Dedifferentiated amniotic fluid mesenchymal stem cell (primary cell): ENCODE data around the gene EPAS1.

Source experiments
- DNase-seq: peaks from one replicate; pipeline ENCODE4 v3.0.0-alpha.2; 2016; ENCODE audit errors: extremely low spot score

The EPAS1 gene

DNA sequence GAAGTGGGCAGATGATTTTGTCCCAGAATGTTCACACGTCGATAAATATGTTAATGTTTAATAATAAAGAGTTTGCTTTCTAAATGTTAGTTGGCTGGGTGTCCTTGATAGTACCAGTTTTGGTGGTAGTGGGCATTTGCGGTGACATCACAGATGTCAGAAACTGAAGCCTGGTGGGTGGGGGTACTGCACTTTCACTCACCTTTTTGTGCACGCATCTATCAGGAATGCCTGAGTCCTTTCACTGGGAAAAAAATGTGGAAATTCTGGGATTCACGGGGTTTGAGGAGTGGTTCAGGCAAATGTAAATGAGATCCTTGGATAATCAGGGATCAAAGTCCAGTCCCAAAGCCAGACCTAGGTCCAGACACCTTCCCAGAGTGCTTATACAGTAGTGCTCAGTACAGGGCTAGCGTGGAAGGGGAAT, 3.2 kb downstream of the EPAS1 start:
- DNase-seq, result no peak

DNA sequence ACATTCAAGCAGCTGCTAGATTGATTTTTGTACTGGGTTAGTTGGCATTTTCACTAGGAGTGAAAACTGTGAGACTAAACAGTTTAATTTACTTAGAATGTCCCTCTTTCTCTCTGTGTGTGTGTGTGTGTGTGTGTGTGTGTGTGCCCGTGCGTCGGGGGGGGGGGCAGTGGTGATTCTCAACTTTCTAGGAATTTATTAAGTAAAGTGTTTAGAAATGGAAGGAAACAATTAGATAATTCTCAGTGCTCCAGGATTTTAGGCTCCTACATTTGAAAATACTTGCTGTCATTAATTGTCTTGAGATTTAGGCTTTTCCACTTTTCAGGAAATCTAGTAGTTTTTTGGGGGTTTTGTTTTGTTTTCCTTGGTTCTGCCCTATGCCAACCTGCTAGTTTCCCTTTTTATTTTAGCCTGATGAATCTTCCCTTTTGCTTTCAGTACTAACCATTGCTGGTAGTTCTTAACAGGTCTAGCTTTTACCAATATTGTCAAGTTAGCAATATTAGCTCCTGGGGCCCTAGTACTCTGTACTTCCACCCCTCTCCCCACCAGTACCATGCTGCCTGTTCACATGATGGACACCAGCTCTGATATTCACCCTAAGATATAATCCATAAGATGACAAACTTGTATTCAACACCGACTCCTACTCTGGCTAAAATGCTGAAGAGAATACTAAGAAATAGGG, 4.9 kb downstream of the EPAS1 start:
- no peak for DNase-seq

DNA sequence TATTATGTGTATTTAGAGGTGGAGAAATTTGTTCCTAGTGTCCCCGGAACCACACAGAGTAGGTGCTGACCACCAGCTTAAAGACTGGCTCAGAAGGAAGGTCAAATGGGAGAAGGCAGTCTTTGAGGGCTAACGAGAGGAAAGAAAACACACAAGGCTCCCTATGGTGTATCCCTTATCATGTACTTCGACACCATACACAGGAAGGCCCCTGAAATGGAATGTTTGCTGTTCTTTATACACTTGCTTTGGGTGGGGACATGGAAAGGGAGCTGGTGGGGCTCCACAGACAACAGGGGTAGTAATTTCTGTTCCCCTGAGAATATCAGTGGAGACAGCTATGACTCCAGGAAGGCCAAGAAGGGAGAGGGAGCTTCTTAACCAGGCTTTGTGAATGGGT, 6.0 kb downstream of the EPAS1 start:
- DNase-seq, result no peak

DNA sequence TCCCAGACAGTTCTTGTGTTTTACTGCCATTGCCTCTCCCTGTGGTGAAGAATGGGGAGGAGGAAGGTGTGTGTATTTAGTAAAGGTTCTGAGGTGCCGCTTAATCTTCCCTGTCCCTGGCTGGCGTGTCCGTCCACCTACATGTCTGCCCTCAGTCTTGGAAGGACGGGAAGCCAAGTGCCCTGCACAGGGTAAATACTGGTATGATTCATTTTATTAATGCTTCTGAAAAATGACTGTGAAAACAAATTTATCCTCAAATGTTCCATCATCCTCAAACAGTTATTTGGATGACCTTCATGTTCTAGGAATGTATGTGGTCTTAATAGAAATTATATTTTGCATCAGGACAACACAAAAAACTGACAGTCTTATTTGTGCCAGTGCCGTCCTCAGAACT, 6.6 kb downstream of the EPAS1 start:
- no peak for DNase-seq

DNA sequence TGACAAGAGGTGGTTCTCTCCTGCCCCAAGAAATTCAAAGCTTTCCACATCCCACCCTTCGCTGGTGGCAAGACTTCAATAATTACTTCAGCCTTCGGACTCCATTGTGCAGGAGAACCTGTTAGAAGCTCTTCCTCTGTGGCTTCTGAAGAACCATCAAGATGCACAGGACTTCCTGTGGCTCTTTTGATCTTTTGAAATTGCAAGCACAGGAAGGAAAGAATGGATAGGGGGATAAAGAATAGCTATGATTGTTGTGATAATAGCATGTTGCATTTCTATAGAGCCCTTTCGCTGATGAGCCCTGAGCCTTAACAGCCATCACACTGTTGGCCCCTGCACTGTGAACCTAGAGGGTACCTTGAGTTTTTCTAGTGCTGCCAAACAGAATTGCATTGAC, 7.4 kb downstream of the EPAS1 start:
- no peak for DNase-seq

DNA sequence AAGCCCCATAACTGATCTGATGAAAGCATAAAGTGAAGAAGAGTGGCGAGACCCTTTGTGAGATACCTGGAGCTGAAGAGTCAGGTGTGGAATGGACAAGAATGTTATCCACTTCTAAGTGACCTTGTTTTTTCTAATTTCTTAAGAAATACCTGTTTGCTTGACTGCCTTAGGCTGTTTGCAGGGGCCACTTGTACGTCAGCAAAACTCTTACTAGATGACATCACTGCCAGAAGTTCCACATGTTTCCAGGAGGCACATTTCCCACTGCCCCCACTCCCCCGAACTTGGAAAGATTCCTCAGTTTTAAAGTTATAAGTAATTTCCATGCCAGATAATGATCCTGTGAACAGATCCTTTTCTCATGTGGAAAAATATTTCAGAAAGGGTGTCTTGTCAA, 8.0 kb downstream of the EPAS1 start:
- no peak for DNase-seq

DNA sequence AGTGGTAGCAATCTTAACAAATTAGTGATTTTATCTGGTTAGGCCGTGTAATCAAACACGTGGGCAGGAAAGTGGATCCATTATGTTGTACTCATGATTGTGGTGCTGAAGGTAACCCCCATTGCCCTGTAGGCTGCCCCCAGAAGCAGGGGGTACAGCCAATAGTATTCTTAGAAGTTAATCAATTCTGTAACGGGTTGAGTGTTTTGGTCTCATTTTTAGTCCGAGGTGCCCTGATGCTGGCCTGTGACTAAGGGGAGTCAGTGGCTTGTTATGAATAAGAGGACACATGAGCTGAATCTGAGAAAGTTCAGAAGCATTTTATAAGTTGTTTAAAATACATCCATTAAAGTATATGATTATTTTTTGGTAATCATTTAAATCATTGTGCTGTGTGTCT, 8.6 kb downstream of the EPAS1 start:
- DNase-seq, result no peak

DNA sequence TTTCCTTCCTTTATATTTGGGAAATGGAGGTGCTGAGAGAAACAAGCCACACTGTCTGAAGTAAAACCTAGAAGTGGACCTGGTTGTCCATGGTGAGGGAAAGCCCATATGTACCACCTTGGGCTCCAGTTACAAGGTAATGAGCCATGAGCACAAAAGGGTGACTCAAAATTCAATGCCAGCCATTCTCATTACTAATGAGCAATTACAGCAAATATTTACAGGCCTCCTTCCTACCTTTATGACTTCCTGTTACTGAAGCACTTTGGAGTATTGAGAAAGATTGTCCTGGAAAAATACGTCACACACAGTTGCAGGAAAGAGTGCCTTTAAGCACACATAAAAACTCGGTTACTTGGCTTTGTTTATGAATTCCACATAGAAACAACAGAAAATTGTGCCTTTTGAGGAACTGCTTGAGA, 9.1 kb downstream of the EPAS1 start:
- DNase-seq, result no peak

DNA sequence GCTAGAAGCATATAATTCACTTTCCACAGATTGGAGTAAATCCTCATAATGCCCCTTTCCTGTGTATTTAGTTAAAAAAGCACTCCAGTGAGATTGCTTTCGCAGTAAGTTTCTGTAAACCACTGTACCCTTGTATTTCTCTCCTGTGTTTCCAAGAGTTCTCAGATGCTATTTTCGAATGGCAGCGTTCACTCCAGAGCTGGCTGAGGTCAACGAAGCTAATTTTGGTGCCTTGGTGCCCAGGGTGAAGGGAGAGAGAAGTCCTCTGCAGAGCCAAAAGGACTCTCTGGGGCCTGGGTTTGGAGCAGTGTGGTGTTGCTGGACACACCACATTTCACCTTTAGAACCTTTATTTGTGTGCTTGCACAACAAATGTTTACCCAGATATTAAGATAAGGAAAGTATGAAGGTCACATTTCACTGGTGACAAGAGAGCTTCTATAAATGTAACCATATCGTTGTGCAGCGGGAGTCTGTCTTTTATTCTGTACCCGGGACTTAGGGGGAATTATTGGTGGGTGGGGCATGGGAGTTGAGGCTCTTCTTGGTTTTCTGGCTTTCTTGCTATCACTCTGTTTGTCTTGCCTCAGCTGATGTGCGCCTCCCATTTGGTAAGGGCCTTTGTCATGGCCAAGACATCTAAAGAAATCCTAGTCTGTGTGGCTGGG, 9.9 kb downstream of the EPAS1 start:
- no peak for DNase-seq

DNA sequence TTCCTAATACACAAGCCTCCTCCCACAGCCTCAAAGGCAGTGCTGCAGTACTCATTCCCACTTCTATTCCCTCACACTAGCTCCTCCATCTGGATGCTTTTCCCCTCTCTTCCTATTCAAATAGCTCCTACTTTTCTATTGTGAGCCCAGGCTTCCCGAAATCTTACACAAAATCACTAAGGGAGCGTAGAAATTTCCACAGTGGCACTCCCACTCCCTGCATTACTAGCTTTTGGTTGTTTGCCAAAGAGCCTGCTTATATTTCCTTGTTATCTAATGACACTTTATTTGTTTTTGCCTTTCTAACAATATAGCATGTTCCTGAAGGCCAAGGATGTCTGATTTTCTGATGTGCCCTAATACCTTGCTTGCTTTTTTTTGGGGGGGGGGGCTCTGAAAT, 10.9 kb downstream of the EPAS1 start:
- DNase-seq, result no peak

DNA sequence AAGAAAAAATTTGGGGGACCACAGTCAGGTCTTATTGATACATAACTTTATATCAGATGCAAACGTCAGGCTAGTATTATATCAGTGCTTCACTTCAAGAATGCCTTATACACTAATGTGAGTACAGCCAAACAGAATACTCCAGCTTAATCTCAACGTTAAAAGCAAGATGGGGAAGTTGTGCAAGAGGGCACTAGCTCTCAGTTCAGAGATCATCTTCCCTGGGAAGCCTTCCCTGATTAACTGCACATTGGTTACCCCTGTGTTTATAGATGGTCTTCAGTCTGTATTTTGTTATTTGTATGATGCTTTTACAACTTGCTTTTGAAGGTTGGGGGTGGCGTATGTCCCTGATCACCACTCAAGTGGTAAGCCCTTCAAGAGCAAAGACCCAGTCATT, 11.4 kb downstream of the EPAS1 start:
- no peak for DNase-seq

DNA sequence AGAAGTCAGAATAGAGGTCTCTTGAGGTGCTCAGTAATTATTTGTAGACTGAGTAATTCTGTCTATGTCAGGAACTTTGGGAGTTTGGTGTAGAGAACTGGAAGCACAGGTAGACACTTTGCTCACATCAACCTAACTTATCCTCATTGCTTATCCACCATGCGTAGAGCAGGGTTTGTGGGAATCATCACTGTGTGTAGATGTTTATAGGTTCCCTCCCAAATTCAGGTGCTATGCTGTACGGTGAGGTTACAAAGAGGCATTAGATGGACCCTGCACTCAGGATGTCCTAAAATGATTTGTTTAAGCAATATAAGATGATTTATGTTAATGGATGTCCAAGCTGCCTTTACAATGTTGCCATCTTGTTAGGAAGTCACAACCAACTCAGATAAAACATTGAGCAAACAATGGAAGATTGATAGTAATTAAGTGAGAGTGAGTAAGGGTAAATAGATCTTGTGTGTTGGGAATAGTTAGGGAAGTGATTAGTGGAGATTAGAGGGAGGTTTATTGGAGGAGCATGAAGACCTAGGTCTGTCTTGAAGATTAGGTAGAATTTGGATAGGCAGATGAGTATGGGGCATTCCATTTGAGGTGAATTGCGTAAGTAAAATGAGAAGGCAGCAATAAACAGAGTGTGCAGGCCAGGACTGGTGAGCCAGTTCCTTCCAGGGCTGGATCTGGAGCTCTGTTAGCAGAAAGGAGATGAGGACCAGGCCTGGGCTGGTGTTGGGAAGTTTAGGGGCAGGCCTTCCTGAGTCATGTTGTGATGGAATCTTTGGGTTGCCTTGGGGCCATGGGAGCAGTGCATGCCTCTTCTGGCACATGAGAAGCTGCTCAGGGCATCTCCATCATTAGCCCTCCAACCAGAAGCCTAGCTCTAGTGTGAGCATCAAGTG, 12.1 kb downstream of the EPAS1 start:
- no peak for DNase-seq

DNA sequence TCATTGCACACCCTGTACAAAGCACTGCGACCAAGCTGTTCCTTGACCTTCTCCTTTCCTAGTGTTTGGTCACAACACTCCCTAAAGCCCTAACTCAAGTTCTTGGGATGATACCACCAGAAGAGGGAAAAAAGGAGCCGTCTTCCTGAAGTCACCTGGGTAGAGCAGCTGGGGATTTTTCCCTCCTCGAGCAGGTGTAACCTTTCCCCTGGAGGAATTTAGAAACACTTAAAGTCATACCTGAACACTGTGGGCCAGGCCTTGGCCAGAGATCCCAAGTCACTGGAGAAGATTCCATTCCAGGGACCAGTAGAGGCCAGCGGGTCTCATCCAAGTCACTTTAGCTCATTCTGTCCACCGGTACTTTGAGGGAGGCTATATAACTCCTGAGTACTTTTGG, 13.2 kb downstream of the EPAS1 start:
- DNase-seq, result no peak

DNA sequence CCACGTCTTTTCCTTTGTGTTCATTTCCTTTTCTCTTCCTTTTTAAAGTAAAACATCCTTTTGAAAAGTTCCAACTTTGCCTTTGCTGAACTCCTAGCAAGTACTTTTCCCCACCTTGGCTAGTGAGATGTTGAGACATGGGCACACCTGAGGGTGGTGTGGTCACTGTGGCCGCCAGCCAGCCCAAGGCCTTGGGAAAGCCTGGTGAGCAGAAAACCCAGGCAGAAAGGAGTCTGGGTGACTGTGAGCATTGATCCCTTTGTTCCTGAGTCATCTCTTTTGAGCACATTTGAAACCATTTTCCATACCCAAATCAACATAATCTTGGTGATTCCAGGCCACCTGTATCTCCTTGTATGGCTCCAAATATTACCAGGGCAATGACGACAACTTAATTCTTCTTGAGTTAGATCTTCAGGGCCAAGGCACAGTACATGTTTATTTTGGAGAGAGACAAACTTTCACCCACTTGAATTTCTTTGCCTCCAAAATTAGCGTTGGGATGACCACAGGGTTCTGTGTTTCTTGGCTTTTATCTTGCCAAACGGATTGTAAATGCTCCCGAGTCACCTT, 14.5 kb downstream of the EPAS1 start:
- DNase-seq, result no peak

DNA sequence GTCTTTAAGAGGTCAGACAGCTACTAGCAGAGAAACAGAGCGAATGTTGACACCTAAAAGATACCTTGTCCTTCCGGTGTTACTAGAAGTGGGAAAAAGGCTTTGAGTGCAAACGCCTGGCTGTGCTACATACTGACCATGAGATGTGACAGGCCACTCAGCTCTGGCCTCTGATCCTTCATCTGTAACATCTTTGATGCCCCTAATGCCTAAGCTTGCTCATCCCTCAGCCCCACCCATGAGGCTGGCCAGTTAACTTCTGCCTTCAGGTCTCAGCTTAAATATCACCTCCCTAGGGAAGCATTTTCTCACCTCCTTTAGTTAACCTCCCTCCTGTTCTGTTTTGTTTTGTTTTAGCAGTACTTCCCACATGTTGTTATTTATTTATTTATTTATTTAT, 15.9 kb downstream of the EPAS1 start:
- no peak for DNase-seq

DNA sequence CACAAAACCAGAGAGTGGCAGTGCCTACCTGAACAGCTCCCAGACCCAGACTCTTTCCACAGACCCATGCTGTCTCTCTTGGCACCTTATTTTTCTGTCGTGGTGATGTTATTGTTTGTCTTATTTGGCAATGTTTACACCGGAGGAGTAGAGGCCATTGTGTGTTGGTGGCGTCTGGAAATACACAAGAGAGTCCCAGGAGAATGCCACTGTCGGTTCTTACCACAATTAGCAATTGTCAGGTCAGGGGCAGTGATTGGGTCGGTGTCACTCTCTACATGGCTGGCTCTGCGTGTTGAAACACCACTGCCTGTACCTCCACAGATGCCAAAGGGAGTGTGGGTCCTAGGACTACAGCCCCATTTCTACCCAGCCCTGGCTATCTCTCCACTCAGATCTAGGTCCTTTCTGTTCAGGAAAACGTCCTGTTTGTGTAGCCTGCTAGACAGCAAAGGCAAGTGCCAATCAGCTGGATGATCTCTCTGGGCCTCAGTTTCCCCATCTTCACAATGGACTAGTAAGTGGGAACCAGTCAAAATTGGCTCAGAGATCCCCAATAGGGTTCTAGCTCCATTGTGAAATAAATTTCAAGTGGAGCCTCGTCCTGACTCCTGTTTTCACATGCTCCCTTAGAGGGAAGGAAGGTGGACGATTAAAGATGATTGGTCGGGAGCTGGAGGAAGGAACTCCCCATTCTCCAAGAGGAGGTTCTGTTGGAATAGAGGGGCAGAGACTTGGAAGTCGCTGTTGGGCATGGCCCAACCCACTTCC, 17.0 kb downstream of the EPAS1 start:
- DNase-seq, result no peak

DNA sequence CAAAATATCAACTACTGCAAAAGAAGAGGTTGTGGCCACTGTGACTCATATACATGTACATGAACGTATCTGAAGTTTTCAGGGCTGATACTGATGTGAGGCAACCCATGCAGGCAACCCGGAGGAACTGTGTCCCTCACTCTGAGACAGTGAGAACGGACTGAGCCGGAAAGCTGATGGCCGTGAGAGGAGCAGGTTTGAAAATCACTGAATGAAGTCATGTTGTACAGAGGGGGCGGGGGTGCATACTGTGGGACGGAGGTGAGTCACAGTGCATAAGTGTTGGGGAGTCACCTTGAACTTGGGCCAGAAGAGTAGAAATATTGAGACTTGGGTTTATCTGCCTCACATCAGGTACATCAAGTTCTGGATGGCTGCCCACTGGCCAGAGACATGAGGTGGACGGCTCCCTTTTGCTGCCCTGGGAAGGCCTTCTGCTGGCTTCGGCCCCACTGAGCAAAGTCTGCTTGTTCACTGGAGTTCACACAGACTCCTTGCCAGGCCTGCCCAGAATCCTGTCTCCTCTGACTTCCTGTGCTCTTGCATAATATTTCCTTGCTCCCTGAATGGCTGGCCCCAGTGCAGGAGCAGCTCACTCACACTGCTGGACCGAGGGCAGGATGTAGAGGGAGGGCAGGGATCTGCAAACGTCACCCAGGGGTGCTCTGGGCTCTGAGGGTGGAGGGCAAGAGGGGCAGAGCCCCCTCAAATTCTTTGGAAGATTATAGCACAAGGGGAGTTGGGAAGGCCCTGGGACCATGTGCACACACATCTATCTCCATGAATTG, 18.1 kb downstream of the EPAS1 start:
- peak; percentile 75 for DNase-seq

DNA sequence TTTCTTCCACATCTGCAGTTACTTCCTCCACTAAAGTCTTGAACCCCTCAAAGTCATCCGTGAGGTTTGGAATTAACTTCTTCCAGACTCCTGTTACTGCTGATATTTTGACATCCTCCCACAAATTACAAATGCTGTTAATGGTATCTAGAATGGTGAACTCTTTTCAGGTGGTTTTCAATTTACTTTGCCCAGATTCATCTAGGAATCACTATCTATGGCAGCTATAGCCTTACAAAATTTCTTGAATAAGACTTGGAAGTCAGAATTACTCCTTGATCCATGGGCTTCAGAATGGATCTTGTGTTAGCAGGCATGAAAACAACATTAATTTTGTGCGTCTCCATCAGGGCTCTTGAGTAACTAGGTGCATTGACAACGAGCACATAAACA, 19.9 kb downstream of the EPAS1 start:
- DNase-seq, result no peak

DNA sequence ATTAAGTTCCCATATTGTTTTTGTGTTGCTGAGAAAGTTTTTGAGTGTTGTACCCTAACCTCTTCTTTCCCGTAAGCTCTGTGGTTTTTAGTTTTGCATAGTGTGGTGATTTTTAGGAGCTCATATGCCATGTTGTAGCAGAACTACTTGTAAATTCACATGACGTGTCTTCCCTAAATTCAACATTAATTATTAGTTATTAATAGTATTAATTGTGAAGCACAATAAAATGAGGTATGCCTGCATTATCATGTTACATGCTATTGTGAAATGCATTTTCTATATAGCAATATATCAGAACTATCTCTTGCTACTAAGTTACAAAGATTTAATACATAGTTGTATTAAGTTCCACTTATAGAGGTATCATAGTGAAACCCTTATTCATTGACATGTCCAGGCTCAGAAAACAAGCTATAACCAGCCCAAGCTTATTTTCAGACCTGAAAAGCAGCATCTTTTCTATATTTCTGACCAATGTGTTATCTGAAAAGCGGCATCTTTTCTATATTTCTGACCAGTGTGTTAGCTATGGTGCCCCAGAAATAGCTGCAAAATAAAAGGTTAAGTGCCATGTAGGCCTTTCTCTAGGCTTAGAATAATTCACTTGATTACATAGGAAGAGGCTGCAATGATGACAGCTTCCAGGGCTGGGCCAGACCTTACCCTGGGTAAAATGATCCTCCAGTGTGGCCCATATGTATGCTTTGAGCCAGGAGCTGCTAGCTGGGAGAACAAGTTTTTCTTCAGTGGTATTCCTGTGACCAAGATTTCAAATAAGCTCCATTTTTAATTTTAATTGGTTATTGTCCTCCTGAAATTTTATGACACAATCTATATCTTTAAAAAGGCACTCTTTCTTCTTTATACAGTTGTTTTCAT, 21.6 kb downstream of the EPAS1 start:
- no peak for DNase-seq

DNA sequence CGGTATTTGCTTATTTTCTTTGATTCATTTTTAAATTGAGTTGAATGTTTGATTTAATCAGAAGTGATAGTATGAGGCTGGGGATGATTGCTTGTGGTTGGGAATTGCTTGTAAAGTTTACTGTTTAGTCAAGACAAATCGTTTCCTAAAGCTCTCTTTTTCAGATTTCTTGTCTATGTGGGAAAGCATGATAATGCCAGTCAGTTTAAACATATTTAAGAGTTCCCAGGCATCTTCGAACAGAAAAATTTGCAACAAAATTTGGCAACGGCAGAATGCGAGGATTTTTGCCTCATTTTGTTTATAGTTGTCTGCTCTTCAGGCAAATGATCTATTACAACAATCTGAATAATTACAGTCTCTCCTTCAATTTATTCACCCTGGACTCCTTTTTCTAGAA, 22.5 kb downstream of the EPAS1 start:
- no peak for DNase-seq
